Amniotic stem cell (primary cell): ENCODE measurements around the gene PRKRIP1.
"Not testable (repeated sequence)": the region's sequence is repeated elsewhere in the genome, so short reads cannot be mapped to it uniquely, and the experiment has no call there.

Source experiments
- DNase-seq: peaks from one replicate; lab custom pipeline; 2025; lab: John Stamatoyannopoulos, UW

PRKRIP1 gene, protein sequence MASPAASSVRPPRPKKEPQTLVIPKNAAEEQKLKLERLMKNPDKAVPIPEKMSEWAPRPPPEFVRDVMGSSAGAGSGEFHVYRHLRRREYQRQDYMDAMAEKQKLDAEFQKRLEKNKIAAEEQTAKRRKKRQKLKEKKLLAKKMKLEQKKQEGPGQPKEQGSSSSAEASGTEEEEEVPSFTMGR

DNA sequence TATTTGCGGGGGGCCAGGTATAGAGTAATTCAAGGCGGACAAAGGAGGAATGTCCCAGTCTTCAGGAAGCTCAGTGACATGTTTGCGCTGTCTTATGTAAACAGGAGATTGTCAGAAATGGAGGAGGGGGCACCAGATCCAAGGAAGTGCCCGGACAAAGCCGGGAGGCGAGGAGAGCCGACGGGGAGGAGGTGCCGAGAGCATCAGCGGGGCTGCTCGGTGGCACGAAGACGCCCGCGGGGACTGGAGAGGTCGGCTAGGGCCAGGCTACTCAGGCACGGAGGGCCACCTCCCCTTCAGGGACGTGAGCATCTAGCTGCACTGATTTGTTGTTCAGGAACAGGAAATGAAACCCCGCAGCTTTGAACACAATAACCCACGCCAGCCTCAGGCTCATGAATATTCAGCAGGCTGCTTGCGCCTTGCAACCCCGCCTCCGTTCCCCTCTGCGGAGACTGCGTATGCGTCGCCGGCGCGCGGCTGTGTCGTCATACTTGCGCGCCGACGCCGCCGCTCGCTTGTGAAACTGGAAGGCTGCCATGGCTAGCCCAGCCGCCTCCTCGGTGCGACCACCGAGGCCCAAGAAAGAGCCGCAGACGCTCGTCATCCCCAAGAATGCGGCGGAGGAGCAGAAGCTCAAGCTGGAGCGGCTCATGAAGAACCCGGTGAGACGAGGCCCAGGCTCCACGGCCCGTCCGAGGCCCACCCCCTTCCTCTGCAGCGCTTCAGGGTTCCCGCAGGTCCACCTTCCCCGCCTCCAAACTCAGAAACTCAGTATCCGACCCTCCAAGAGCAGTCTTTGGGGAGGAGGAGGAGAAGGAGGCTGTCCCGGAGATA lies at the start of gene PRKRIP1:
Gene PRKRIP1, plus strand, starts transcription at position 491 of the 837 bp plus-strand sequence. Its CDS starts 49 bp downstream, at position 540.
- peak; percentile 84 for DNase-seq

- not testable (repeated sequence) for DNase-seq
Measured at GRCh38 chr7:102346983-102347382, 49.2 kb upstream of the PRKRIP1 start.

DNA sequence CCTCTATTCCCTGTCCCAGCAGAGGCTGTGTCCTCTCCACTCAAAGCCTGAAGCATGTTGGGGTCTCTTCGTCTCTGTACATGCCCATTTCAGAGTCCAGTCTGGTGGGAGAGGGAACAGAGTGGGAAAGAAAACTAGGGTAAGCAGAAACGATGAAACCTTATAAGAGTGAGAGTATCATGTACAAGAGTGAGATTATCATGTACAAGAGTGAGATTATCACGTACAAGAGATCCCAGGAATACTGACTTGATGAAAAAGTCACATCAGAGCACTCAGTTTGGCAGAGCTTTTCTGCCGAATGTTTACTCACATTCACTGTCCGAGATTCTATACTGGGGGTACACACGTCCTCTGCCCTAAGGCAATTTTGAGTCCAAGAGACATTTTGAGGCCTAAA lies 39.8 kb upstream of the PRKRIP1 start, which contains the start of gene SPDYE6:
Gene SPDYE6, minus strand, starts transcription at position 101 of the 400 bp plus-strand sequence. CDS start 421 bp downstream, outside the sequence.
- DNase-seq = not testable (repeated sequence)

- DNase-seq = peak; percentile 94
Measured at GRCh38 chr7:102363549-102364393, 32.4 kb upstream of the PRKRIP1 start.

GRCh38 chr7:102364394-102364886 lies 31.7 kb upstream of the PRKRIP1 start:
- not testable (repeated sequence) for DNase-seq

DNA sequence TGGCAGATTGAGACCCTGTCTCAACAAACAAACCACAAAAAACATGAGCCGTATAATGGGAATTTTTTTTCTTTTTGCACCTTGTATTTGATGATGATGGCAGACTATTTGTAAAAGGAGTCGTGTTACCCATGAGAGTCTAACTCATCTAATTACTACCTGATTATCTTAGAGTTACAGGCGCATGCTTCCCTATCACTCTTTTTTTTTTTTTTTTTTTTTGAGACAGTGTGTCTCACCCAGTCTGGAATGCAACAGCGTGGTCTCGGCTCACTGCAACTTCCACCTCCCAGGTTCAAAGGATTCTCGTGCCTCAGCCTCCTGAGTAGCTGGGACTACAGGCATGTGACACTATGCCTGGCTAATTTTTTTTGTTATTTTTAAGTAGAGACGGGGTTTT lies 30.8 kb upstream of the PRKRIP1 start:
- DNase-seq = not testable (repeated sequence)

GRCh38 chr7:102370038-102370437 lies 26.1 kb upstream of the PRKRIP1 start:
- not testable (repeated sequence) for DNase-seq

DNA sequence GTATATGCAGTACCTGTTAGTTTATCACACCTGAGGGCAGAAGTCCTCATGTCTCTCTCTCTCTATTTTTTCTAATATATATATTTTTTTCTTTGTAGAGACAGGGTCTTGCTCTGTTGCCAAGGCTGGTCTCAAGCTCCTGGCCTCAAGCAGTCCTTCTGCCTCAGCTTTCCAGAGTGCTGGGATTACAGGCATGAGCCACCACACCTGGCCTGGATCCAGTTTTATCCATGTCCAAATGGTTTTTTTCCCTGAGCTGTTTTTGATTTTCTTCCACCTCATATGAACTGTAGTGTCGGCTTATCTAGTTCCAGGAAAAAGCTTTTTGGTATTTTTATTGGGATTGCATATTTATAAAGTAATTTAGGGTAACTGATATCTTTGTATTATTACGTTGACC lies 23.4 kb upstream of the PRKRIP1 start:
- DNase-seq = not testable (repeated sequence)

- DNase-seq = no peak
Measured at GRCh38 chr7:102376964-102377466, 19.1 kb upstream of the PRKRIP1 start.

DNA sequence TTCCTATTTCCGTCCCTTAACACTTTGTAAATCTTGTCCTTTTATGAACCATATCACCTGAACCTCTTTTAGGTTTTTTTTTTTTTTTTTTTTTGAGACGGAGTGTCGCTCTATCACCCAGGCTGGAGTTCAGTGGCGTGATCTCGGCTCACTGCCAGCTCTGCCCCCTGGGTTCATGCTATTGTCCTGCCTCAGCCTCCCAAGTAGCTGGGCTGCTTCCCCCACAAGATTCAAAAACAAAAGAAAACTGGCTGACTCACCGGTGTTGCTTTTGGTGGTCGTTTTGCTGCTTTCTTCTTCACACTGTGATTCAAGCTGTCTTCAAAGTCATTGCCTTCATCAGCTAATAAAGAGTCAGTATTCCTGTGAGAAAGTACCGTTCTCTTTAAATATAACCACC lies 15.3 kb upstream of the PRKRIP1 start:
- DNase-seq = not testable (repeated sequence)

- not testable (repeated sequence) for DNase-seq
Measured at GRCh38 chr7:102381696-102382425, 14.3 kb upstream of the PRKRIP1 start.

DNA sequence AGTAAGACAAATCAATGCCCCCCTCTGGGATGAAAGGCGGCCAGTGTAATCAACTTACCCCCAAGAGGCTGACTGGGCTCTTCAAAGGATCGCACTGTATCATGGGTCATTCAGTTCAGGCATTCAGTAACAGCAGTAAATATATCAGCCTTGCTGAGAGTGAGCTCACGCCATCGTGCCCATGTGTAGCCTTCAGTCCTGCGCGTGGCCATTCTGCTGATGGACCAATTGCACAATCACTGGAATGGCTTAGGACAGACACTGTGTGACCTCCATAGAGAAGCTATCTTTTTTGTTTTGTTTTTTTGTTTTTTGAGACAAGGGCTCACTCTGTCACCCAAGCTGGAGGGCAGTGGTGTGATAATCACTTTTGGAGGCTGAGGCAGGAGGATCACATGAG lies 9.1 kb upstream of the PRKRIP1 start:
- no peak for DNase-seq

DNA sequence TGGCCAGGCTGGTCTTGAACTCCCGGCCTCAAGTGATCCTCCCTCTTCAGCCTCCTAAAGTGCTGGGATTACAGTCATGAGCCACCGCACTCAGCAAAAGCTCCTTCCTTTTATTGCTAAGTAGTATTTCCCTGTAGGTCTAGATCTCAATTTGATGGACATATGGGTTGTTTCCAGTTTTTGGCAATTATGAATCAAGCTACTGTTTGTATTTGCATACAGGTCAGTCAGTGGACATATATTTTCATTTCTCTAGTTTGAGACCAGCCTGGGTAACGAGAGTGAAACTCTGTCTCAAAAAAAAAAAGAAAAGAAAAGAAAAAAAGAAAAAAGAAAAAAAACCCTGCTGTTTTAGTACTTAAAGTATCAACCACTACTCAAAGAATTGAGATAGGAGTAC lies 6.4 kb upstream of the PRKRIP1 start:
- DNase-seq = no peak

DNA sequence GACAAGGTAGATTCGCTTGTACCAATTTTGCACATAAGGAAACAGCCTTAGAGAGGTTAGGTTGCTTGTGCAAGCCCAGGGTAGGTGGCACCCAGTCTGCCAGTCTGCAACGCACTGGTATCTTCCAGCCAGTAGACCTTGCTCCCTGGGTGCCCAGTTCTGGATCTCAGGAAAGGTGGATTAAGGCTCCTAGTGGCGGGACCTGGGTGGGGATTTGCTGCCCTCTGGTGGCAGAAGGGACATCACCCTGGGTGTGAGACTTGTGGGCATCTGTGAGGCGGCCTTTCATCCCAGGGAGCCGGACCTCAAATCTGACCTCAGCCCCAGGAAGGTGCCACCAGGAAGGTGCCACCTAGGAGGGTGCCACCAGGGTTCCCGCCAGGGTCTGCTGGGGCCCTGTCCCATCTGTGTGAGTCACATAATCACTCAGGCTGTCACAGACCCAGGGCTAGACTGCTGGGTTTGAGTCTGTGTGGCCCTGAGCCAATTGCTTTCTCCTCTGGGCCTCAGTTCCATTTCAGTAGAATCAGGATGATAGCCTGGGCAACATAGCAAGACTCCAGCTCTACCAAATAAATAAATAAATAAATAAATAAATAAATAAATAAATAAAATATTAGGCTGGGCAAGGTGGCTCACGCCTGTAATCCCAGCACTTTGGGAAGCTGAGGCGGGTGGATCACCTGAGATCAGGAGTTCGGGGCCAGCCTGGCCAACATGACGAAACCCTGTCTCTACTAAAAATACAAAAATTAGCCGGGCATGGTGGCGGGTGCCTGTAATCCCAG lies 5.3 kb upstream of the PRKRIP1 start:
- DNase-seq = peak; percentile 13

GRCh38 chr7:102392330-102392729 lies 3.8 kb upstream of the PRKRIP1 start:
- DNase-seq = no peak

DNA sequence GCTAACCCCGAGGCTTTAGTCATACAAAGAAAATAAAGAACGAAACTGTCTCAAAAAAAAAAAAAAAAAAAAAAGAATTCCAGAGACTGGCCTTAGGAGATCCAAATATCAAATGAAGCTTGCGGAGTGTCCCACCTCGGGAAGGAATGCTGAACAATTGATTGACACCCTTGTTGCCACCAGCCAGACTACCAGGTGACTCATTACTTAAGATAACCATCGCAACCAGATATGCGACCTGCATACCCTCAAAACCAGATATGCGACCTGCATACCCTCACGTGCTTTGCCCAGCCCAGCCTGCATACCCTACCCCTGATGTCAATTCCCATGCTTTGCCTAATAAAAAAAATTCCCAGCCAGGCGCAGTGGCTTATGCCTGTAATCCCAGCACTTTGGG lies 2.7 kb upstream of the PRKRIP1 start:
- no peak for DNase-seq

DNA sequence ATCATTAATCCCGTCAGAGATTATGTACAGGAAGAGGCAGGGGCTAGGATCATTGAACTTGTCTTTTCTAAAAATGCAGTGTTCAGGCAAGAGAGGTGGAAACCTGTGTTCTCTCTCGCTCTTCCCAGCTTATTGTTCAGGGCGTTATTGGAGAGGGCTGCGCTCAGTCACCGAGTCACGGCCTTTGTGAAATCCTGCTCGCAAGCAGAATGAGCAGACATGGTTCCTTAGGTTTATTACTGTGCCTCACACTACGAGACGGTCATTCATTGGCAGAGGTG lies 631 bp upstream of the PRKRIP1 start:
- DNase-seq = no peak

DNA sequence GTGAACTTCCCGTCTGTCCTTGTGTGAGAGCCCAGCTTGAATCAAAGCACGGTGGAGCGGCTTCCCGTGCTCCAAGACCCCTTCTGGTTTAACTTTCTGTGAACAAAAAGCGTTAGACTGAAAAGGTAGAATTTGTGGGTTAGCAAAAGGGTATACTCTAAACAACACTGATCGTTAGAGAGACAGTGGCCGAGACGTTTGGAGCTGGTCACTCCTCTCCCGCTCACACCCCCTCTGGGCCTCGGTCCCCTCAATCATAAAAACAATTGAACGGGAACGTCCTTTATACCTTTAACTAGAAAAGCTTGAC lies 502 bp downstream of the PRKRIP1 start:
- DNase-seq = no peak

GRCh38 chr7:102398543-102398942 lies 2.4 kb downstream of the PRKRIP1 start:
- DNase-seq = no peak

DNA sequence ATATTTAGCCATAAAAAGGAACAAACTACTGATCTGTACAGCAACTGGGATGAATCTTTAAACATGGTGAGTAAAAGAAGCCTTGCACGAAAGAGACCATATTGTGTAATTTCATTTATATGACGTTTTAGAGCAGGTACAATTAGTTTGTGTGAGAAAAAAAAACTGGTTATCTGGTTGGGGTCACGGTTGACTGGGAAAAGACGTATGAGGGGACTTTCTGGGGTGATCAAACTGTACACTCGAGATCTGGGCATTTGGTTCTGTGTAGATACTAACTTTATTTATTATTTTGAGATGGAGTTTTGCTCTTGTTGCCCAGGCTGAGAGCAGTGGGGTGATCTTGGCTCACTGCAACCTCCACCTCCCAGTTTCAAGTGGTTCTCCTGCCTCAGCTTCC lies 4.2 kb downstream of the PRKRIP1 start:
- DNase-seq = no peak

DNA sequence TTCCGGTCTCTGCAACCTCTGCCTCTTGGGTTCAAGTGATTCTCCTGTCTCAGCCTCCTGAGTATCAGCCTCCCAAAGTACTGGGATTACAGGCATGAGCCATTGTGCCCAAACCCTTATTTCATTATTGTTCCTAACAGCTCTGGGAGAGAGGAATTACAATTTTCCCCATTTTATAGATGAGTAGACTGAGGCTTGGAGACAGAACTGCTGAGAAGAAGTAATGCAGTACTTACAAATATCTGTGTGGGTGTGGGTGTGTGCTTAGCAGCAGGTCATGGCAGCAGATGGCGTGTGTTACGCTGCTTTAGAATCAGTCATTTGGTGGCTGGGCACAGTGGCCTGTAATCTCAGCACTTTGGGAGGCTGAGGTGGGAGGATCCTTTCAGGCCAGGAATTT lies 7.4 kb downstream of the PRKRIP1 start:
- DNase-seq = no peak
